Vagina (tissue), 2 donors: Measurements from ENCODE around the gene CDKN1A. TPM values are rescaled to one million over a fixed set of nuclear protein-coding genes. Genes with fewer than 3 reads are reported as not detected.

ENCODE experiments used
- DNase-seq, 2 donors: peaks; one replicate each; pipeline ENCODE4 v3.0.0-alpha.2; 2017; ENCODE audit errors: extremely low spot score in 2 of 2
- H3K27ac ChIP-seq: fragments of 200-600 bp; sonication (generic); one replicate; pipeline ENCODE4 v1.5.1; 2019
- H3K27me3 ChIP-seq: fragments of 200-600 bp; sonication (generic); one replicate; pipeline ENCODE4 v1.5.1; 2019
- H3K36me3 ChIP-seq, 2 donors: fragments of 200-600 bp; sonication (generic); one replicate each; pipeline ENCODE4 v1.5.1; 2017 to 2019
- H3K4me1 ChIP-seq: fragments of 200-600 bp; sonication (generic); one replicate; pipeline ENCODE4 v1.5.1; 2019
- H3K4me3 ChIP-seq, 2 donors: fragments of 200-600 bp; sonication (generic); 1 replicate in 1 of 2; 2 replicates in 1 of 2; pipeline ENCODE4 v1.5.1; 2016 to 2019
- H3K9me3 ChIP-seq: fragments of 200-600 bp; sonication (generic); one replicate; pipeline ENCODE4 v1.5.1; 2019
- POLR2A ChIP-seq, 2 donors: fragments of 450-650 bp; IDR thresholded peaks; one replicate each; pipeline ENCODE4 v1.6.1; 2017; ENCODE audit warnings: antibody characterized with exemption in 2 of 2, mild to moderate bottlenecking in 2 of 2, moderate library complexity in 2 of 2
- POLR2AphosphoS5 ChIP-seq, 2 donors: sonication (generic); formaldehyde crosslinking; IDR thresholded peaks; one replicate each; pipeline ENCODE4 v1.9.0; 2017; ENCODE audit warnings: antibody characterized with exemption in 2 of 2, mild to moderate bottlenecking in 2 of 2, low read depth in 1 of 2; ENCODE audit not compliant: insufficient read depth in 1 of 2
- intact Hi-C: fragments of 100-400 bp; cut with DNase I; formaldehyde crosslinking; loops from one replicate; pipeline ENCODE4 v1.15.1; 2023
- total RNA-seq: library from RNA; depleted of rRNA; stranded (reverse); fragments of >200 nt; gene quantifications from one replicate; pipeline ENCODE4 v1.2.3, GENCODE V29; 2016
- TF ChIP-seq, protein P1 (sequence below), 3 experiments: fragments of 450-650 bp in 2 of 3; fragments of 200-600 bp in 1 of 3; sonication (generic) in 1 of 3; IDR thresholded peaks; one replicate each; pipeline ENCODE4 v1.5.1; 2017 to 2019; ENCODE audit warnings: antibody characterized with exemption in 3 of 3, mild to moderate bottlenecking in 2 of 3, moderate library complexity in 2 of 3

Gene CDKN1A
- total RNA-seq: 169 TPM

DNA sequence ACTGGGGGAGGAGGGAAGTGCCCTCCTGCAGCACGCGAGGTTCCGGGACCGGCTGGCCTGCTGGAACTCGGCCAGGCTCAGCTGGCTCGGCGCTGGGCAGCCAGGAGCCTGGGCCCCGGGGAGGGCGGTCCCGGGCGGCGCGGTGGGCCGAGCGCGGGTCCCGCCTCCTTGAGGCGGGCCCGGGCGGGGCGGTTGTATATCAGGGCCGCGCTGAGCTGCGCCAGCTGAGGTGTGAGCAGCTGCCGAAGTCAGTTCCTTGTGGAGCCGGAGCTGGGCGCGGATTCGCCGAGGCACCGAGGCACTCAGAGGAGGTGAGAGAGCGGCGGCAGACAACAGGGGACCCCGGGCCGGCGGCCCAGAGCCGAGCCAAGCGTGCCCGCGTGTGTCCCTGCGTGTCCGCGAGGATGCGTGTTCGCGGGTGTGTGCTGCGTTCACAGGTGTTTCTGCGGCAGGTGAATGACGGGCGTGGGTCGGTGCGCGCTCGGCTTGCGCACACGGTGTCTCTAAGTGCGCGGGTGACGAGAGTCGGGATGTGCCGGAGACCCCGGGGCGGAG lies at the start of gene CDKN1A:
CDKN1A (plus strand) TSS at position 227 of the 555 bp plus-strand sequence. CDS start 5,388 bp downstream, outside the sequence.
- Histone ChIP-seq H3K9me3 (no peaks in the 10 kb centered on the region), H3K4me1 (peaks cover 58% of the 10 kb centered on the region), H3K27me3 (no peaks in the 10 kb centered on the region), H3K4me3 (peak within 1 kb of the TSS; percentile 78 to 83), H3K36me3 (peaks cover 0 to 3% of the 10 kb centered on the region in 2 donors), H3K27ac (peak within 1 kb of the TSS; percentile 99)
- no peak for DNase-seq
- TF ChIP-seq, protein P1, sequence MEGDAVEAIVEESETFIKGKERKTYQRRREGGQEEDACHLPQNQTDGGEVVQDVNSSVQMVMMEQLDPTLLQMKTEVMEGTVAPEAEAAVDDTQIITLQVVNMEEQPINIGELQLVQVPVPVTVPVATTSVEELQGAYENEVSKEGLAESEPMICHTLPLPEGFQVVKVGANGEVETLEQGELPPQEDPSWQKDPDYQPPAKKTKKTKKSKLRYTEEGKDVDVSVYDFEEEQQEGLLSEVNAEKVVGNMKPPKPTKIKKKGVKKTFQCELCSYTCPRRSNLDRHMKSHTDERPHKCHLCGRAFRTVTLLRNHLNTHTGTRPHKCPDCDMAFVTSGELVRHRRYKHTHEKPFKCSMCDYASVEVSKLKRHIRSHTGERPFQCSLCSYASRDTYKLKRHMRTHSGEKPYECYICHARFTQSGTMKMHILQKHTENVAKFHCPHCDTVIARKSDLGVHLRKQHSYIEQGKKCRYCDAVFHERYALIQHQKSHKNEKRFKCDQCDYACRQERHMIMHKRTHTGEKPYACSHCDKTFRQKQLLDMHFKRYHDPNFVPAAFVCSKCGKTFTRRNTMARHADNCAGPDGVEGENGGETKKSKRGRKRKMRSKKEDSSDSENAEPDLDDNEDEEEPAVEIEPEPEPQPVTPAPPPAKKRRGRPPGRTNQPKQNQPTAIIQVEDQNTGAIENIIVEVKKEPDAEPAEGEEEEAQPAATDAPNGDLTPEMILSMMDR (IDR thresholded peaks at IDR 0.05): peak in 1 of 3 experiments; percentile 17
- TF ChIP-seq POLR2A (IDR thresholded peaks at IDR 0.05) (peak in 1 of 2 donors; percentile 99), POLR2AphosphoS5 (IDR thresholded peaks at IDR 0.05; ENCODE audit: insufficient read depth in 1 of 2, low read depth in 1 of 2) (peak in 1 of 2 donors; percentile 98)
- intact Hi-C loops: loop anchor here (5.0 kb wide), 1 partner anchor 51 kb away; no protein-coding TSS in a partner anchor

DNA sequence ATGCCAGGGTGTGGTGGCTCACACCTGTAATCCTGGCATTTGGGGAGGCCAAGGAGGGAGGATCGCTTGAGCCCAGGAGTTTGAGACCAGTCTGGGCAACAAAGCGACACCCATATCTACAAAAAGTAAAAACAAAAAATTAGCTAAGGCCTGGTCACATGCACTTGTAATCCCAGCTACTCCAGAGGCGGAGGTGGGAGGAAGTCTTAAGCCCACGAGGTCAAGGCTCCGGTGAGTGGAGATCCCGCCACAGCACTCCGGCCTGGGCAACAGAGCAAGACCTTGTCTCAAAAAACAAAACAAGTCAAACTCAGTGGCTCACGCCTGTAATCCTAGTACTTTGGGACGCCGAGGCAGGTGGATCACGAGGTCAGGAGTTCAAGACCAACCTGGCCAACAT lies 48.7 kb upstream of the CDKN1A start:
- Histone ChIP-seq H3K9me3 (no peaks in the 10 kb centered on the region), H3K4me1 (peaks cover 26% of the 10 kb centered on the region), H3K36me3 (no peaks in the 10 kb centered on the region), H3K27ac (peak overlapping the region; percentile 20), H3K27me3 (no peaks in the 10 kb centered on the region), H3K4me3 (no peak overlapping the region)
- no peak for TF ChIP-seq POLR2AphosphoS5 (IDR thresholded peaks at IDR 0.05; ENCODE audit: insufficient read depth in 1 of 2, low read depth in 1 of 2)
- TF ChIP-seq, protein P1 (IDR thresholded peaks at IDR 0.05): no peak
- TF ChIP-seq POLR2A (IDR thresholded peaks at IDR 0.05): no peak
- DNase-seq: no peak
- intact Hi-C loops: loop anchor here (5.0 kb wide), 1 partner anchor 48 kb away; the partner anchor contains the start of gene CDKN1A

DNA sequence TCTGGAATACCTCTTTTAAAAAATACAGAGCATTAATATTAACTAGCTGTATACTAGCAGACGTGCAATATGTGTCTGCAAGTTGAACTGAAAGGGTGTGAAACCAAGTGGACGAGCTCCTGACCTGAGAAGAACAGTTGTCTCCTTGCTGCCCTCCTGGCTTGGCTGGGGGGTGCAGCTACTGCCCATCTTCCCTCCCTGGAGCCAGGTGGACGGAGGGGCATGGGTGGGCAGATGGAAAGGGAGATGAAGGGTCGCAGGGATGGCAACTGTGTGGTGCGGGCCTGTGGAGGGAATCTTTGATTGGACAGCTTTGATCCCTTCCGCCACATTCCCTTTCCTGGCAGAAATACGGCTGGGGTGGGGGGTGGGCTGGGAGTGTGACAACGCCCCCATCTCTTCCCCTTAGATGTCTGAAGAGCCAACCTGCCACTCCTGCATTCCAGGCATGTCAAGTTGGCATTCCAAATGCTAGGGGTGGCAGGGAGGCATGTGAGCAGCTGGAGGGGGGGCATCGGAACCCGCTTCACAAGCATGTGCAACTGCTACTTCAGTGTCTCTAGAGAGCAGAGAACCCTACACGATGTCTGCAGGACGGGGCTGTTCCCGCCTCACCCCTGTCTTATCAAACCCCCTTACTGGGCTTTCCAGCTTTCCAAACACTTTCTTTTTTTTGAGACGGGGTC lies 47.0 kb upstream of the CDKN1A start:
- no peak overlapping the region for H3K4me3 ChIP-seq
- intact Hi-C loops: no loop called here
- no peaks in the 10 kb centered on the region for H3K27me3 ChIP-seq
- DNase-seq: no peak
- no peaks in the 10 kb centered on the region for H3K36me3 ChIP-seq
- no peaks in the 10 kb centered on the region for H3K9me3 ChIP-seq
- no peak overlapping the region for H3K27ac ChIP-seq
- H3K4me1 ChIP-seq: peaks cover 17% of the 10 kb centered on the region
- TF ChIP-seq POLR2AphosphoS5 (IDR thresholded peaks at IDR 0.05; ENCODE audit: insufficient read depth in 1 of 2, low read depth in 1 of 2) (no peak), POLR2A (IDR thresholded peaks at IDR 0.05) (no peak)
- TF ChIP-seq, protein P1 (IDR thresholded peaks at IDR 0.05): no peak

DNA sequence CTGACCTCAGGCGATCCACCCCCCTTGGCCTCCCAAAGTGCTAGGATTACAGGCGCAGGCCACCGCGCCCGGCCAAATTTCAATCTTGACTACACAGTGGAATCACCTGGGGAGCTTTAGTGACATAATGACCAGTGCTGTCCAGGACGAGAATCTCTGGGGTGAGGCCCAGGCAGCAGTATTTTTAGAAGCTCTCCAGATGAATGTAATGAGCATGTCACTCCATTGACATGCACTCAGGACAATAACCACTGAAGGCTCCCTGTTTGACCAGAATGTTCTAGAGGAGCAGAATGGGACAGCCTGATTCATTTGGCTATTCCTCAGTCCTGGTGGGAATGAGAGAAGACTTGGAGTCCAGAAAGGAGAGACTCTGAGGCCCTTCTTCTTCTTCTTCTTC lies 45.1 kb upstream of the CDKN1A start:
- intact Hi-C loops: no loop called here
- H3K4me1 ChIP-seq: peaks cover 2% of the 10 kb centered on the region
- no peak overlapping the region for H3K27ac ChIP-seq
- no peak overlapping the region for H3K4me3 ChIP-seq
- DNase-seq: no peak
- TF ChIP-seq POLR2AphosphoS5 (IDR thresholded peaks at IDR 0.05; ENCODE audit: insufficient read depth in 1 of 2, low read depth in 1 of 2) (no peak), POLR2A (IDR thresholded peaks at IDR 0.05) (no peak)
- TF ChIP-seq, protein P1 (IDR thresholded peaks at IDR 0.05): no peak
- no peaks in the 10 kb centered on the region for H3K9me3 ChIP-seq
- H3K27me3 ChIP-seq: no peaks in the 10 kb centered on the region
- H3K36me3 ChIP-seq: no peaks in the 10 kb centered on the region

DNA sequence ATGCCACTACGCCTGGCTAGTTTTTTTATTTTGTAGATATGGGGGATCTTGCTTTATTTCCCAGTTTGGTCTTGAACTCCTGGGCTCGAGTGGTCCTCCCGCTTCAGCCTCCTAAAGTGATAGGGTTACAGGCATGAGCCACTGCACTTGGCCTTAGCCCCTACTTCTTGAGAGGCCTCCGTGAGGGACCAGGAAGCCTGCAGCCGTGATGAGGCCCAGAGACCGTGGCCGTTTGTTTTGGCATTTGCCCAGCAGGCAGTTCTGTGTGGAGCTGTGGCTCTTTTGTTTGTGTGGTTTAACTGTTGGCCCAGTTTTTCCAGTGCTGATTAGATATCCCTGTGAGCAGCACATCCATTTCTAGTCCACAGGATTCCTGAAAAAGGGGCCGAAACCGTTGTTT lies 44.6 kb upstream of the CDKN1A start:
- Histone ChIP-seq H3K4me1 (no peaks in the 10 kb centered on the region), H3K27me3 (no peaks in the 10 kb centered on the region), H3K4me3 (no peak overlapping the region), H3K9me3 (no peaks in the 10 kb centered on the region), H3K27ac (no peak overlapping the region), H3K36me3 (no peaks in the 10 kb centered on the region)
- TF ChIP-seq POLR2AphosphoS5 (IDR thresholded peaks at IDR 0.05; ENCODE audit: insufficient read depth in 1 of 2, low read depth in 1 of 2) (no peak), POLR2A (IDR thresholded peaks at IDR 0.05) (no peak)
- TF ChIP-seq, protein P1 (IDR thresholded peaks at IDR 0.05): no peak
- DNase-seq: no peak
- intact Hi-C loops: no loop called here
